Prostate gland (tissue), 2 donors: Measurements from ENCODE around the gene ZNF74. TPM values are rescaled to one million over a fixed set of nuclear protein-coding genes. Genes with fewer than 3 reads are reported as not detected.

Experiments used
- DNase-seq: peaks from one replicate; pipeline ENCODE4 v3.0.0-alpha.2; 2019; ENCODE audit warnings: low spot score
- H3K27ac ChIP-seq, 2 donors: fragments of 200-600 bp; sonication (generic); 2 replicates each; pipeline ENCODE4 v1.5.1; 2017 to 2019
- H3K27me3 ChIP-seq: fragments of 200-600 bp; sonication (generic); replicated peaks from 2 replicates; pipeline ENCODE4 v1.5.1; 2019; ENCODE audit not compliant: insufficient read depth
- H3K36me3 ChIP-seq, 2 donors: fragments of 200-600 bp; sonication (generic); 1 replicate in 1 of 2; 2 replicates in 1 of 2; pipeline versions ENCODE4 v1.5.1 to v1.8.1; 2017 to 2019
- H3K4me1 ChIP-seq: fragments of 200-600 bp; sonication (generic); replicated peaks from 2 replicates; pipeline ENCODE4 v1.5.1; 2019
- H3K4me3 ChIP-seq, 2 donors: fragments of 200-600 bp; sonication (generic); 2 replicates each; pipeline ENCODE4 v1.5.1; 2017 to 2019
- H3K9me3 ChIP-seq: fragments of 200-600 bp; sonication (generic); 2 replicates; pipeline ENCODE4 v1.5.1; 2017
- CTCF ChIP-seq, 4 experiments: fragments of 200-600 bp in 2 of 4; fragments of 450-650 bp in 2 of 4; sonication (generic) in 2 of 4; IDR thresholded peaks; 1 replicate in 3 of 4; 2 replicates in 1 of 4; pipeline ENCODE4 v1.5.1; 2016 to 2019; ENCODE audit warnings: antibody characterized with exemption in 4 of 4, mild to moderate bottlenecking in 2 of 4, moderate library complexity in 2 of 4
- POLR2A ChIP-seq: fragments of 450-650 bp; IDR thresholded peaks from one replicate; pipeline ENCODE4 v1.6.1; 2016; ENCODE audit warnings: antibody characterized with exemption, mild to moderate bottlenecking
- POLR2AphosphoS5 ChIP-seq: sonication (generic); formaldehyde crosslinking; IDR thresholded peaks from one replicate; pipeline ENCODE4 v1.6.1; 2017; ENCODE audit warnings: antibody characterized with exemption
- WGBS: methylation state at CpG from one replicate; pipeline ENCODE4 v1.1.5; 2018; 5-methylcytosine and 5-hydroxymethylcytosine counted together
- intact Hi-C: fragments of 100-400 bp; cut with DNase I; formaldehyde crosslinking; loops from one replicate; pipeline ENCODE4 v1.14.2; 2022
- total RNA-seq, 2 donors: library from RNA; depleted of rRNA; stranded (reverse); fragments of >200 nt; gene quantifications; one replicate each; pipeline ENCODE4 v1.1.0, GENCODE V29; 2016

ZNF74 gene
- total RNA-seq, 2 donors from 2014 or later = 17.0 to 41.6 TPM

GRCh38 chr22:20384865-20385264, 9.1 kb upstream of the ZNF74 start:
- no peak overlapping the region for H3K4me3 ChIP-seq
- H3K27me3 ChIP-seq = no peaks in the 10 kb centered on the region
- H3K36me3 ChIP-seq = no peaks in the 10 kb centered on the region
- no peak for DNase-seq
- H3K27ac ChIP-seq = no peak overlapping the region
- intact Hi-C loops = no loop called here
- H3K4me1 ChIP-seq = no peaks in the 10 kb centered on the region
- WGBS = 88% methylated on average over 6 of the region's 6 CpGs
- TF ChIP-seq POLR2A = no peak
- TF ChIP-seq CTCF (IDR thresholded peaks at IDR 0.05) = no peak
- H3K9me3 ChIP-seq = no peaks in the 10 kb centered on the region

GRCh38 chr22:20386336-20386735, 7.6 kb upstream of the ZNF74 start:
- WGBS = 89% methylated on average over 2 of the region's 2 CpGs
- no peaks in the 10 kb centered on the region for H3K27me3 ChIP-seq
- no peaks in the 10 kb centered on the region for H3K9me3 ChIP-seq
- intact Hi-C loops = no loop called here
- TF ChIP-seq POLR2A = no peak
- no peak for TF ChIP-seq POLR2AphosphoS5
- no peak for TF ChIP-seq CTCF (IDR thresholded peaks at IDR 0.05)
- H3K4me3 ChIP-seq = no peak overlapping the region
- H3K27ac ChIP-seq = no peak overlapping the region
- DNase-seq = no peak
- no peaks in the 10 kb centered on the region for H3K4me1 ChIP-seq
- no peaks in the 10 kb centered on the region for H3K36me3 ChIP-seq

GRCh38 chr22:20386972-20387371, 7.0 kb upstream of the ZNF74 start:
- no peaks in the 10 kb centered on the region for H3K36me3 ChIP-seq
- H3K27ac ChIP-seq = no peak overlapping the region
- H3K9me3 ChIP-seq = no peaks in the 10 kb centered on the region
- H3K4me1 ChIP-seq = no peaks in the 10 kb centered on the region
- WGBS = 71% methylated on average over 4 of the region's 4 CpGs
- no peak for DNase-seq
- intact Hi-C loops = no loop called here
- H3K27me3 ChIP-seq = no peaks in the 10 kb centered on the region
- TF ChIP-seq POLR2AphosphoS5 (no peak), POLR2A (no peak), CTCF (IDR thresholded peaks at IDR 0.05) (no peak)
- no peak overlapping the region for H3K4me3 ChIP-seq

- no peak for TF ChIP-seq CTCF (IDR thresholded peaks at IDR 0.05)
- no peak for TF ChIP-seq POLR2AphosphoS5
- TF ChIP-seq POLR2A = no peak
- Histone ChIP-seq H3K27me3 (no peaks in the 10 kb centered on the region), H3K4me3 (no peak overlapping the region), H3K9me3 (no peaks in the 10 kb centered on the region), H3K4me1 (no peaks in the 10 kb centered on the region), H3K27ac (no peak overlapping the region), H3K36me3 (no peaks in the 10 kb centered on the region)
- intact Hi-C loops = no loop called here
- DNase-seq = no peak
Measured at GRCh38 chr22:20388200-20388599, 5.8 kb upstream of the ZNF74 start.

- Histone ChIP-seq H3K27ac (no peak overlapping the region), H3K36me3 (no peaks in the 10 kb centered on the region), H3K9me3 (no peaks in the 10 kb centered on the region), H3K4me3 (no peak overlapping the region), H3K4me1 (no peaks in the 10 kb centered on the region), H3K27me3 (no peaks in the 10 kb centered on the region)
- WGBS = 91% methylated on average over 6 of the region's 6 CpGs
- no peak for TF ChIP-seq POLR2A
- no peak for TF ChIP-seq CTCF (IDR thresholded peaks at IDR 0.05)
- TF ChIP-seq POLR2AphosphoS5 = no peak
- intact Hi-C loops = no loop called here
- DNase-seq = no peak
Measured at GRCh38 chr22:20389288-20389687, 4.7 kb upstream of the ZNF74 start.
